NCI-H146 treated with DMSO at 0.1 percent for 48 hours (cell line): ENCODE results near the gene GALNTL6.
"Not testable (repeated sequence)": the region's sequence is repeated elsewhere in the genome, so short reads cannot be mapped to it uniquely, and the experiment has no call there.

Experiments
- DNase-seq: peaks from one replicate; lab custom pipeline; 2025; ENCODE audit not compliant: unreplicated experiment; lab: John Stamatoyannopoulos, UW

GALNTL6 gene

DNA sequence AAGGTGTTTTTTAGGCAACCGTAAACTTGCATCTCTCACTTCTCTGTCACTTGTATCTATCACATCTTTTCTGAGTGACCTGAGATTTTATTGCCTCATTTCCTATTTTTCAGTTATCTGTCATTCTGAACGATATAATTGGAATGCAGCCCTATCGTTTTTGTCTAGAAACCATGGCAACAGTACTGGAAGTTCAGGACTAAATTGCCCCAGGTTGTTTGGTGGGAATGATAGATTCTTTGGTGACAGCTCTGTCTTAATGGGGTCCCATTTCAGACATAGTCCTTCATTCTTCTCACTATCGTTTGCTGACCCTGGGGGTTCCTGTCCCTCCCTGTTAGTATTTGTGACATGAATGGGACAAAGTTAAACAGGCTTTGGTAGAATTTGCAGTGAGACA, 1087.7 kb downstream of the GALNTL6 start:
- peak; percentile 4 for DNase-seq

DNA sequence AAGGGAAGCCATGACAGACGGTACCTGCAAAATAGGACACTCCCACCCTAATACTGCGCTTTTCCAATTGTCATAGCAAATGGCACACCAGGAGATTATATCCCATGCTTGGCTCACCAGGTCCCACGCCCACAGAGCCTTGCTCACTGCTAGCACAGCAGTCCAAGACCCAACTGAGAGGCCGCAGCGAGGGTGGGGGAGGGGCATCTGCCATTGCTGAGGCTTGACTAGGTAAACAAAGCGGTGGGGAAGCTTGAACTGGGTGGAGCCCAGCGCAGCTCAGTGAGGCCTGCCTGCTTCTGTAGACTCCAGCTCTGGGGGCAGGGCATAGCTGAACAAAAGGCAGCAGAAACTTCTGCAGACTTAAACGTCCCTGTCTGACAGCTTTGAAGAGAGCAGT, 1099.3 kb downstream of the GALNTL6 start:
- not testable (repeated sequence) for DNase-seq

DNA sequence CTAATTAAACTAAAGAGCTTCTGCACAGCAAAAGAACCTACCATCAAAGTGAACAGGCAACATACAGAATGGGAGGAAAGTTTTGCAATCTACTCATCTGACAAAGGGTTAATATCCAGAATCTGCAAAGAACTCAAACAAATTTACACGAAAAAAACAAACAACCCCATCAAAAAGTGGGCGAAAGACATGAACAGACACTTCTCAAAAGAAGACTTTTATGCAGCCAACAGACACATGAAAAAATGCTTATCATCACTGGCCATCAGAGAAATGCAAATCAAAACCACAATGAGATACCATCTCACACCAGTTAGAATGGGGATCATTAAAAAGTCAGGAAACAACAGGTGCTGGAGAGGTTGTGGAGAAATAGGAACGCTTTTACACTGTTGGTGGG, 1104.2 kb downstream of the GALNTL6 start:
- DNase-seq: not testable (repeated sequence)

DNA sequence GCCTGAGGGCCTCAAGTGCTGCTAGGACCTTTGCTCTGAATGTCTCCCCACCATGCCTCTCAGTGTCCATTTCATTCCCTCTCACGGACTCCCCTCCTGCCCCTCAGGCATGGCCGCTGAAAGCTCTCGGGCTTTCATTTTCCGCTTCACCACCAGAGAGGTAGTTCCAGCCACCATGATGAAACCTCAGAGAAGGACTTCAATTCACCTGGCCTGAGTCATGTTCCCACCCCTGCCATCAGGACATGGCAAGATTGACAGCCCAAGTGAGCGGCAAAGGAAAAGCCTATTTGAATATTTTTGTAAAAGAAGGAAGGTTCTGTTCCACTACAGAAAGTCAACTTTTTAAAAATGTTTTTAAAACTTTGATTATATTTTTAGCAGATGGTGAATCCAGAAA, 1106.1 kb downstream of the GALNTL6 start:
- no peak for DNase-seq

DNA sequence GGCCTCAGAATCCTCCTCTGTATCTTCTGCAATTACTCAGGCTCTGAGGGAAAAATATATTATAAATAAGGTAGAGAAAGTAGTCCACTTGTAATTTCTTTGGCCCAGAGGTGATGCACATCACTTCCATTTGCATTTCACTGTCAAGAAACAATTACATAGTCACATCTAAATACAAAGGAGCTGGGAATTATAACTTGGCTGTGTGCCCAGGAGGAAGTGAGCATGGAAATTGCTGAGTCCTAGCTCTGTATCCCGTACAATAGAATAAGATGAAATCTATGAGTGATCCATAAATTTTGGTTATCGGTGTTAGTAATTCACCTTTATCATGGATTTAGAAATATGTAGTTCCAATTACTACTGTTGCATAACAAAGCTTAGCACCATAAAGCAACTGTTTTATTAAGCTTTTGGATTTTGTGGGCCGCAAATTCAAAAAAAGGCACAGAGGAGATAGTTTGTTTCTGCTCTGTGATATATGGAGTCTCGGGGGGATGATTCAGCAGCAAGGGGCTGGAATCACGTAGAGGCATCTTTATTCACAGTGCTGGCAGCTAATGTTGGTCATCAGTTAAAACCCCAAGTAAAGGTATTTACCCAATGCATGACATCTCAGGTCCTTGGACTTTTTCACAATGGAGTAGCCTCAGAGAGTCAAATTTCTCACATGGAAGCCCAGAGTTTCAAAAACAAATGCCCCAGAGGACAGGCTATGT, 1114.1 kb downstream of the GALNTL6 start:
- peak; percentile 74 for DNase-seq

DNA sequence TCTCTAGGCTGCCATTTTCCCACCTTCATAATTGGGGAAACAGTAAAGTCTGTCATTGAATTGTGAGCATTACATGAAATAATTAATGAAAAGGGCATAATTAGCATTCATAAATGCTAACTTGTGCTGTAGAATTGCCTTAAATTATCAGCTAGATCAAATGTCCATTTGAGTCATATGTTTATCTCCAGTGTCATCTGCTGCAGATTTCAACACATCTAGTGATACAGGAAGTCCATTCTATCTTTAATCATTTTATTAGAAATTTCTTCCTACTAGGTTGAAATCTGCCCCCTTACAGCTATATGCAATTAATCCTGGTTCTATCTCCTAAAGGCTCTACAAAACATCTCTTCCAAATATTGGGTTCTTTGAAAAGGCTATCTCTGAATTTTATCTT, 1115.1 kb downstream of the GALNTL6 start:
- DNase-seq: no peak

DNA sequence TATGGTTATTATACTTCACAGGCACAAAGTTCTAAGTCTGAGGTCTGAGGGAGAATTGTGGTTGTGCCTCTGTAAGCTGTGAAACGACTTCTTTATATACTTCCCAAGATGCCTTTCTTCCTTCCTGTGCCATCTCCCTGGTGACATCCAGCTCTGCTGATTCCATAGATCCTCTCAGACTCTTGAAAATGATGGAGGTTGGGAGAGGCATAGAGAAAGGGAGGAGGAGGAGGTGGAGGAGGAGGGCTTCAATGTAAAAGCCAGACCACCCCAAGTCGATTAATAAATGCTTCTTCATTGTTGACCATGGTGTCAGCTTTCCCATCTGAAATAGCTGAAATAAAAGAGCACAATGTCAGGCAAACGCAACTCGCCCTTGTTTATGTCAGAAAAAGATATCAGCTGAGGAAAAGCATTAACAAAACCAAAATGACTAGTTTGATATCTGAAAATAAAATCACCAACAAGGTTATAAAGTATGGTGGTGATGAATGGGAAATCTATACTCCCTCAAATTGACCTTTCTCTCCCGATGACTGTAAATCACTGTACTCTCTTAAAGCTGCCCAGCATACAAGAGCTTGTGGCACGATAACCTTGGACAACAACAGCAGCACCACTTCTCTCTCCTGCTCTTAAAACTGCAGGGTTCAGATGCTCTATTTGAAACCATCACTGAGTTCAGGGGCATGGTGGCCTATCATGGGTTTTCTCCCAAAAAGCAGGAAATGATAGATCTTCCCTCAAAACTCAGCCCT, 1125.0 kb downstream of the GALNTL6 start:
- no peak for DNase-seq

DNA sequence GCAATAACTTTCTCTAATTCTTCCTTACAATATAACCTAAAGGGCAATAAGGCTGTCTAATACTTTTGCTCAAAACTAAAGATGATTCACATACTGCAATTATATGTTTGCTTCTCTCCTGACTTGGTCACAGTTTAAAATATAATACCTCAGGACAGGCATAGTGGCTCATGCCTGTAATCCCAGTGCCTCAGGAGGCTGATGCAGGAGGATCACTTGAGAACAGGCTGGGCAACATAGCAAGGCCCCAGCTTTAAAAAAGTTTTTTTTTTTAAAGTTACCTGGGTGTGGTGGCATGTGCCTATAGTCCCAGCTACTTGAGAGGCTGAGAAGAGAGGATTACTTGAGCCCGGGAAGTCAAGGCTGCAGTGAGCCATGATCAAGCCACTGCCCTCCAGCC, 1125.7 kb downstream of the GALNTL6 start:
- DNase-seq: no peak

DNA sequence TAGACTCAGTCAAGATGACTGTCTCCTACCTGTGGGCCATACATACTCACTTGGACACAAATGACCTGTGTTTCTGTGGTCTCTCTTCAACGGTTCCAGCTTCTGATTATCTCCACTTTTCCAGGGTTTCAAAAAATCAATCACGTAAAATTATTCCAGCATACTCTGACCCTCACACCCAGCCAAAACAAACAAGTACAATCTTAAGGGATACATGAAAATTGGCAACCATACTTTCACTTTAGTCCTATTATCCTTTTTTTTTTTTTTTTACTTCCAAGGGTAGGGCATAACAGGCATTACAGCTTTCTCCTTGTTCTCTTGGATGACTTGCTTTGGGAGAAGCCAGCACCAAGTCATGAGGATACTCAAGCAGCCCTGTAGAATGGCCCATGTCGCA, 1129.6 kb downstream of the GALNTL6 start:
- DNase-seq: no peak

DNA sequence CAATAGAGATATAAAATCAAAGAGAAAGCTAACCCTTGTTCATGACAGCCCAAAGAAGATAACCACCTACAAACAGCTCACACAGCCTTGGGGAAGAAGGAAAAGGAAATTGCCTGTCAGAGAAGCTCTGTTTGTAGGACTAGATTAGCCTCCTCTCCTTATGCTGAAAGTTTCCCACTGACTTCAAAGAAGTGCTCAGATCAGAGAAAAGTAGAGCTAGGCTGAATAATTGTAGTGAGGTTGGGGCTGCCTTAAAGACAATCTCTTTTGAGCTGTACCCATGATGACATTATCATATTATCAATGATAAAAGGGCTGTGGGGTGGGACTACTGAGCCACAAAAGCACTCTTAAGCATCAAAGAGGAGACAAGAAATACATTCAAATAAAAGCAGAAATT, 1132.4 kb downstream of the GALNTL6 start:
- DNase-seq: no peak

DNA sequence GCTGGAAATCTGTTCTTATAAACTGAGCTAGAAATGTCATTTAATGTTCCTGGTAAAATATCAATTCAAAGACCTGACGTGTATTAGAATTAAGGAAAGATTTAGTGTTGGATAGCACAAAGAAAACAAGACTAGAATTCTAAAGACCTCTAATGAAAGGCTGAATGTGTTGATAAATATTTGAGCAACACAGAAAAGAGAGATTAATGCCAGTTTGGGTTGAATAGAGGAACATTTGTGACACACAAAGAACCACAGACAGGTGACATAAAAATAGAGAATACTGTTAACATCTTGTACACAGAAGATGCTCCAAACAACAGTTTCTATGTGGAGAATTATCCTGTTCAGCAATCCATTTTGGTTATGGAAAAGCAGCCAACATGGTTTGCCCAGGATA, 1133.3 kb downstream of the GALNTL6 start:
- peak; percentile 50 for DNase-seq

DNA sequence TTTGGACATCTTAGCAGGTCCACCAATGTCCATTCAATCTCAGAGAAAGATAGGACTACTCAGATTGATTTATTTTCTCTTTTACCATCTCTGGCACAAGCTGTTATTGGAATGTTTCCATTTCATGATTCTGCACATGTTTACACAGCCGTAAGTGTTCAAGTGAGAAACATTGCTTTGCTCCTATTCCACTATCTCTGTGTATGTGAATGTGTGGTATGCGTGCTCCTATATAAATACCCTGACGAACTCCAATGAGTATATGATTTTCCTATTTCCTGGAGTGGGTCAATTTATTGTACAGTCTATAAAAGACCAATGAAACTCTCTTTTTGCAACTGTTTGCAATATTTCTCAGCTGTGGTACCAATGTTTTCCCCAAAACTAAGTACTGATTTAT, 1134.4 kb downstream of the GALNTL6 start:
- no peak for DNase-seq

DNA sequence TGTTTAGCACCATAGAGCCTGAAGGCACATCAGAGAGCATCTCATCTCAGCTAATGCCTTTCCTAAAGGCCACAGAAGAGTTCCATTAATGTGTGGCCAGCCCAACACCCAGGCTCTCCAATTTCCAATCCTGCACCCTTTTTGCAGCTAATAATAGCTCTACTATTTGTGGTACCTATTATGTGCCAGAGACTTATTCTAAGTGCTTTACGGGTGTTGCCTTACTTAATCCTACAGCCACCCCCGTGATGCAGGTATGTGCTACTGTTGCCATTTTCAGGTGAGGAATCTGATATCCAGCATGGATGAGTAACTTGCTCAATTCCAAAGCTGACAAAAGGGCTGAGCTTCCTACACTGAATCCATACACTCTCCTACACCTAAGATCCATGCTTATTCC, 1137.8 kb downstream of the GALNTL6 start:
- DNase-seq: no peak

DNA sequence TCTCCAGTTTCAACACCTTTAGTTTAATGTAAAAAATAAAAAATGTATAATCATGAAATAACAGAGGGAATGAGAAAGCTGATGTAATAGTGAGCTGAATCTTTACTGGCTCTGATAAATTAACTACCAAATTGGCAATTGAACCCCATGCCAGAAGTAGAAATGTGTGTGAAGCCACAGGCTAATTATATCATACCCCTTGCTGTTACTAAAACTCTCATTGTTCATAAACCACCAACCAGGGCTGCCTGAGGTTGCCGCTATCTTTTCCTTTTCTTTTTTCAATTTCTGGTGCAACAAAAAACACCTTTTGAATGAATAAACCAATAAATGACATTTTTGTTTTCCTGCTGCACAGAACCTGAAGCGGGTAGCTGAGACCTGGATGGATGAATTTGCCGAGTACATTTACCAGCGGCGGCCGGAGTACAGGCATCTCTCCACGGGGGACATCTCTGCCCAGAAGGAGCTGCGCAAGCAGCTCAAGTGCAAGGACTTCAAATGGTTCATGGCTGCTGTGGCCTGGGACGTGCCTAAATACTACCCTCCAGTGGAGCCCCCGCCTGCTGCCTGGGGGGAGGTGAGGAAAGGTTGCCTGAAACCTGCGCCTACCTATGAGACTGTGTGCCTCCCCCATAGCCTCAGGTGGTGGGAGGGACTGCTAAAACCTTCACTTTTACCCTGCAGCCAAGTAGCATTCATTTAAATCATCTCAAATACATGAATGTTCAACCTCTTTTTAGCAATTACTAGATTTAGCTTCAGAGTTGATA, 1138.7 kb downstream of the GALNTL6 start:
- peak; percentile 23 for DNase-seq

DNA sequence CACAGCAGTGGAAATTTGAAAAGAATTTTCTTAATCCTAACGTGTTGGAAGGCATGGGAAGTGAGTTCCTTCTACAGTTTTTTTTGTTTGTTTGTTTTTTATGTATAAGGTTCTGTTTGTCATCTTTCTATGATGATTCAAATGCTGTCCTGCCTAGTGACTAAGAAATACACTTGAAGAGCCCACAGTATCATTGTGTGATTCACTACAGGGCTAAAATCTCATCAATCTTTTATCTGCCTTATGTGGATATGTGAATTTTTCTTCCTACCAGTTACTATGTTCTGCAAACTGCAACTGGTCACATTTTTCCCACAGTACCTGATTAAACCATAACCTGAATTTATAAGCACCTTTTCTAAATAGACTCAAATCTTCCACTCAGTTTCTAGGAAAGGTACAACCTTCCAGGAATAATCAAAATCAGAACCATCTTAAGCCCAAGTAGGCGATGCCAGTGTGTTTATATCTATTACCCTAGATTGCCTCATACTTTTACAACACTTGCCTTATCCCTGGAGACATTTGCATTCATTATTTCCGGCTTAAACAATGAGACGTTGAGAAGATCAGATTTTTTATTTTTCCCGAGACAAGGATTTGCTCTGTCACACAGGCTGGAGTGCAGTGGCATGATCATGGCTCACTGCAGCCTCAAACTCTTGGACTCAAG, 1140.8 kb downstream of the GALNTL6 start:
- DNase-seq: no peak

DNA sequence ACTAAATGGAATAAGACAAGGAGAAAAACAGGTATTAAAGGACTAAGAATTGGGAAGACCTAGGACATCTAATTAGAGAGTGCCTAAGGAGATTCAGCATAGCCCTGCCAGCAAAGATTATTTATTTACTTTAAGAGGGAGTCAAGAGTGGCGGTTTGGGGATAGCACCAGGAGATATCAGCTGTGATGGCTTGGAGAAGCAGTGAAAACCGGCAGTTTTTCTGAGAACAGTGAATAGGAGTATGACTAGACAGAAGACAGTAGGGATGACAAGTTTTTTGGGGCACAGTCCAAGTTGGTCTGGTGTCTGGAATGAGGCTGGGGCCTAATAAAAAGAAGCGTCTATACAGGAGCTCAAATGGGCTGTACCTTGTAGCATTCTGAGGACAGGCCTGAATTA, 1143.1 kb downstream of the GALNTL6 start:
- DNase-seq: not testable (repeated sequence)

DNA sequence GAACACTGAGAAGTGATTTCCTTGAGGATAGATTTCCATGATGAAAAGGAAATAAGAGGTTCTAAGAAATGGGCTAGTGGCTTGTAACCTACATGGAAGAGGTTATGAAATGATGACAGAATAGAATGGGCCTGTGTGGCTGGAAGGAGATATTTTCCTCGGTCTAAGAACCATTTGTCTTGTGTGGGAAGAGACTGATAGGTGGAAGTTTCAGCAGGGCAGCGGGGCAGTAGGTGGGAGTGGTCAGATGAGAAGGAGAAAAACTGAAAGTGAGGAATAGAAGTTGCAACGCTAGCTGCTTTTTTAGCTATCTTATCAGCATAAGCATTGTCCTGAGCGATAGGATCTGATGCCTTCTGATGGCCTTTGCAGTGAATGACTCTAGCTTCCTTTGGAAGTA, 1144.0 kb downstream of the GALNTL6 start:
- DNase-seq: no peak

DNA sequence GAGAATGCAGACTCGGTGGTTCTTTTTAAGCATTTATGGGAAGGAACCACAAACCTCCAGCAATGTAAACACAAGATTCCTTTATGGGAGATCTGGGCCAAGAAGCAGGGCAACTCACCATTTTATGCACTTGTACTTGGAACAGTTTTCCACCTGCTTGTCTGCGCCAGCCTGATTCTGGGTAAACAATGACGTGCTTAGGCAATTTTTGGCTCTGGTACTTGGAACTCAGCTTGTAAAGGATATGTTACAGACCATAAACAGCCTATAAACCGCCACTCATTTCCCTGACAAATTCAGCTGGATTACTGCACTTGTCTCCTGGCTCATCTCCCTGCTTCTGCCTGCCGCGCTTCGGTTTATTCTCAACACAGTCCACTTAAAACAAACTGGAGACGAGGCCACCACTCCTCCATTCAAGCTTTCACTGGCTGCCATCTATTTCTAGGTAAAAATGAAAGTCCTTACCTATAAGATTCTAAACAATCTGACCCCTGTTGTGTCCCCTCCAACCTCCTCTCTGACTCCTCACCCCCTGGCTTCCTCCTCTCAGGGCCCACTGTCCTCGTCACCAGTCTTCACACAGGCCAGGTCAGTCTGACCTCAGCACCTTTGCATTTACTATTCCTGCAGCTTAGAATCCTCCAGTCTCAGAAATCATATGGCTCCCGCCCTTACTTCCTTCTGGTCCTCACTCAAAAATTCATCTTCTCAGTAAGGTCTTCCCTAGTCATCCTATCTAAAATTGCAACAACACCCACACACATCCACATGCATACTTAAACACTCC, 1149.6 kb downstream of the GALNTL6 start:
- no peak for DNase-seq

DNA sequence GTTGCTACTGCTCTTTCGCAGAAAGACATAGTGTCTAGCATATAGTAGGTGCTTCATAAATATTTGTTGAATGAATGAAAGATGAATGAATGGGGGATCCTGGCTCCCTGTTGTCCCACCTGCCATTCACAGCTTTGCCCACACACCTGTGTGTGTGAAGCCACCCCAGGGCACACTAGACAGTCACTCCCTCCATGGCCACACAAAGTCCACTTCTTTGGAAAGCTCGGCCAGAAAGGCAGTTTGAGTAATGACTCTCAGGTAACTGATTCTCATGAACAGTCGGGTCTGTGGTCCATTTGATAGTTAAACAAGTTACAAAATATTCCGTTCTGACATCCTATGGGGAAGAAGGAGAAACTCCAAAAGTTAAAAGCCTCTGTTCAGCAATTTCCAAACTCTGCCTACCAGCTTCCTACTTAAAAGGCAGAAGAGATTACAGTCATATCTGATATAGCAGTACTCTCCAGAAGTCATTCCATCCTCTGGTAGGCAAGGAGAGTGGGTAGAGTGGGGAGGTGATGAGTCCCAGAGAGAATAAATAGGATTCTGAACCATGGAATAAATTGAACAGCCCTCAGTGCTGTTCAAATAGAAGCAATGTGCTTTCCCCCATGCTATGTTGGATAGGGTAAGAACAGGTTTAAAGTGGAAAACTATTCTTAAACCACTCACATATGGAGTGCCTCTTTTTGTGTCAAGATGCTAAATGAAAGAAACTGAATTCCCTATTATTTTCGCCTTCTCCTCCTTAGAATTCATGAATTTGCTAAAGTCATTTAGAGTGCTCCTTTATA, 1150.5 kb downstream of the GALNTL6 start:
- no peak for DNase-seq

DNA sequence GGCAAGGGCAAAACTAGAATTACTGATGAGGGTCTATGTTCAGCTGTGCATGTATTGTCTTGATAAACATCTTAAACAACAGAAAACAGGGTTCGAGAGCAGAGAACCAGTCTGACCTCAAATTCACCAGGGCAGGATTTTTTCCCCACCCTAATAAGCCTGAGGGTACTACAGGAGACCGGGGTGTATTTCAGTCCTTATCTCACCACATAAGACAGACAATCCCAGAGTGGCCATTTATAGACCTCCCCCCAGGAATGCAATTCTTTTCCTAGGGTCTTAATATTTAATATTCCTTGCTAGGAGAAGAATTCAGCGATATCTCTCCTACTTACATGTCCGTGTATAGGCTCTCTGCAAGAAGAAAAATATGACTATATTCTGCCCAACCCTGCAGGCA, 1157.0 kb downstream of the GALNTL6 start:
- DNase-seq: not testable (repeated sequence)
